H4 (cell line): ENCODE measurements around the gene ITK. TPM values are rescaled to one million over a fixed set of nuclear protein-coding genes. Genes with fewer than 3 reads are reported as not detected.

Source experiments
- total RNA-seq: library from RNA; depleted of rRNA; stranded (reverse); fragments of >200 nt; shearing (Covaris generic); gene quantifications from 2 replicates; pipeline ENCODE4 v1.2.3, GENCODE V29; 2014; rRNA removed

The ITK gene
- total RNA-seq, 1 experiment from 2014 or later = 0.02 TPM

Other genes starting within 250 kb of the ITK start
- gene TIMD4, start 217.6 kb upstream of the ITK start, total RNA-seq = not detected in 2 replicates
- 0.04 and 0.29 TPM in 2 replicates for gene HAVCR1, start 121.7 kb upstream of the ITK start, total RNA-seq
- gene HAVCR2, start 71.8 kb upstream of the ITK start, total RNA-seq = 0.02 TPM in 1 of 2 replicates, not detected in the other
- gene MED7, start 38.0 kb upstream of the ITK start, total RNA-seq = 10.4 and 20.0 TPM in 2 replicates
- gene GARIN3, start 14.6 kb upstream of the ITK start, total RNA-seq = not detected in 2 replicates
- 4.5 and 10.6 TPM in 2 replicates for gene CYFIP2, start 85.3 kb downstream of the ITK start, total RNA-seq